Measurements from ENCODE around the gene ACOT13.
"Not testable (repeated sequence)": the region's sequence is repeated elsewhere in the genome, so short reads cannot be mapped to it uniquely, and the experiment has no call there.

The ACOT13 gene

DNA sequence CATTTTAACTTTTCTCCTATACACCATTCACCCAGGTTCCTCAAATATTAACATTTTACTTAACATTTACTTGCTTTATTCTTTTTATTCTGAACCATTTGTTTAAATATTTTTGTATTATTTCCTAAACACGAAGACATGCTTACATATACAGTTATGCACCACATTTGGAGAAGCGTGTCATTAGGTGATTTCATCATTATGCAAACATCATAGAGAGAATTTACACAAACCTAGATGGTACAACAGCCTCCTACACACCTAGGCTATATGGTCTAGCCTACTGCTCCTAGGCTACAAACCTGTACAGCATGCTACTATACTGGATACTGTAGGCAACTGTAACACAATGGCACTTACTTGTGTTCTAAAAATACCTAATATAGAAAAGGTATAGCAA is 6.8 kb upstream of the ACOT13 start:
- H3K4me1 ChIP-seq (ENCODE audit: control insufficient read depth in 1 of 2, insufficient read depth in 2 of 2, low read length in 2 of 2) = no peaks in the 10 kb centered on the region
- DNase-seq = no peak
- no CpG with 5 or more reads among the region's 2 CpGs for WGBS (ENCODE audit: extremely low coverage, insufficient coverage, insufficient read length)
- H3K14ac ChIP-seq (ENCODE audit: low read length) = no peak overlapping the region
- no peaks in the 10 kb centered on the region for H3K79me2 ChIP-seq (ENCODE audit: control insufficient read depth, insufficient read depth, low read length, poor library complexity)
- H3K27me3 ChIP-seq (ENCODE audit: insufficient read depth, low read length) = no peaks in the 10 kb centered on the region
- H3K9me3 ChIP-seq (ENCODE audit: insufficient read depth, low read depth, low read length) = no peaks in the 10 kb centered on the region
- no peak overlapping the region for H2BK5ac ChIP-seq (ENCODE audit: low read depth, low read length, poor library complexity)
- no peak overlapping the region for H2AK5ac ChIP-seq (ENCODE audit: low read length)
- no peaks in the 10 kb centered on the region for H3K79me1 ChIP-seq (ENCODE audit: low read length)
- H4K91ac ChIP-seq (ENCODE audit: low read depth, low read length) = no peak overlapping the region
- H3K27ac ChIP-seq (ENCODE audit: low read depth, low read length) = no peak overlapping the region
- H4K8ac ChIP-seq (ENCODE audit: low read depth, low read length) = no peak overlapping the region
- no peak overlapping the region for H3K18ac ChIP-seq (ENCODE audit: low read length)
- H3K4me3 ChIP-seq (ENCODE audit: low read depth, low read length) = no peak overlapping the region
- H4K12ac ChIP-seq (ENCODE audit: low read depth, low read length) = no peak overlapping the region
- H3K9ac ChIP-seq (ENCODE audit: low read length) = no peak overlapping the region
- no peak overlapping the region for H2BK120ac ChIP-seq (ENCODE audit: insufficient read depth, low read length, poor library complexity)
- no peak overlapping the region for H2AFZ ChIP-seq (ENCODE audit: insufficient read depth, low read length, poor library complexity)
- H3K23ac ChIP-seq (ENCODE audit: low read length) = no peak overlapping the region
- no peak overlapping the region for H3K4ac ChIP-seq (ENCODE audit: low read depth, low read length)
- H3K36me3 ChIP-seq (ENCODE audit: control insufficient read depth in 1 of 2, insufficient read depth in 2 of 2, low read length in 2 of 2) = peaks cover 7 to 10% of the 10 kb centered on the region in 2 experiments
- no peak overlapping the region for H2BK12ac ChIP-seq (ENCODE audit: low read length)
- H3K4me2 ChIP-seq (ENCODE audit: low read length) = no peak overlapping the region

GRCh38 chr6:24661759-24662158 is 5.1 kb upstream of the ACOT13 start:
- not testable (repeated sequence) for H3K9me3 ChIP-seq (ENCODE audit: insufficient read depth, low read depth, low read length); H3K4me3 ChIP-seq (ENCODE audit: low read depth, low read length); H3K36me3 ChIP-seq (ENCODE audit: control insufficient read depth in 1 of 2, insufficient read depth in 2 of 2, low read length in 2 of 2); H3K14ac ChIP-seq (ENCODE audit: low read length); H4K8ac ChIP-seq (ENCODE audit: low read depth, low read length); H3K18ac ChIP-seq (ENCODE audit: low read length); H3K9ac ChIP-seq (ENCODE audit: low read length); H3K27me3 ChIP-seq (ENCODE audit: insufficient read depth, low read length); H2AFZ ChIP-seq (ENCODE audit: insufficient read depth, low read length, poor library complexity); H4K91ac ChIP-seq (ENCODE audit: low read depth, low read length); H3K4me2 ChIP-seq (ENCODE audit: low read length); DNase-seq; H2BK12ac ChIP-seq (ENCODE audit: low read length); H2BK120ac ChIP-seq (ENCODE audit: insufficient read depth, low read length, poor library complexity); H3K27ac ChIP-seq (ENCODE audit: low read depth, low read length); H3K4ac ChIP-seq (ENCODE audit: low read depth, low read length); H3K23ac ChIP-seq (ENCODE audit: low read length); H4K12ac ChIP-seq (ENCODE audit: low read depth, low read length); H3K79me2 ChIP-seq (ENCODE audit: control insufficient read depth, insufficient read depth, low read length, poor library complexity); H3K4me1 ChIP-seq (ENCODE audit: control insufficient read depth in 1 of 2, insufficient read depth in 2 of 2, low read length in 2 of 2); H3K79me1 ChIP-seq (ENCODE audit: low read length); H2AK5ac ChIP-seq (ENCODE audit: low read length); H2BK5ac ChIP-seq (ENCODE audit: low read depth, low read length, poor library complexity)
- no CpG with 5 or more reads among the region's 5 CpGs for WGBS (ENCODE audit: extremely low coverage, insufficient coverage, insufficient read length)

GRCh38 chr6:24662236-24662635 is 4.6 kb upstream of the ACOT13 start:
- H4K8ac ChIP-seq (ENCODE audit: low read depth, low read length) = no peak overlapping the region
- WGBS (ENCODE audit: extremely low coverage, insufficient coverage, insufficient read length) = no CpG with 5 or more reads among the region's 10 CpGs
- H3K4me1 ChIP-seq (ENCODE audit: control insufficient read depth in 1 of 2, insufficient read depth in 2 of 2, low read length in 2 of 2) = no peaks in the 10 kb centered on the region
- DNase-seq = no peak
- peaks cover 6 to 7% of the 10 kb centered on the region in 2 experiments for H3K36me3 ChIP-seq (ENCODE audit: control insufficient read depth in 1 of 2, insufficient read depth in 2 of 2, low read length in 2 of 2)
- no peak overlapping the region for H4K91ac ChIP-seq (ENCODE audit: low read depth, low read length)
- no peak overlapping the region for H3K4ac ChIP-seq (ENCODE audit: low read depth, low read length)
- H3K23ac ChIP-seq (ENCODE audit: low read length) = no peak overlapping the region
- no peak overlapping the region for H4K12ac ChIP-seq (ENCODE audit: low read depth, low read length)
- H3K27me3 ChIP-seq (ENCODE audit: insufficient read depth, low read length) = no peaks in the 10 kb centered on the region
- H3K9ac ChIP-seq (ENCODE audit: low read length) = no peak overlapping the region
- peaks cover 7% of the 10 kb centered on the region for H3K79me2 ChIP-seq (ENCODE audit: control insufficient read depth, insufficient read depth, low read length, poor library complexity)
- H2BK12ac ChIP-seq (ENCODE audit: low read length) = no peak overlapping the region
- H3K79me1 ChIP-seq (ENCODE audit: low read length) = peaks cover 9% of the 10 kb centered on the region
- H2AK5ac ChIP-seq (ENCODE audit: low read length) = no peak overlapping the region
- H3K18ac ChIP-seq (ENCODE audit: low read length) = no peak overlapping the region
- no peak overlapping the region for H2AFZ ChIP-seq (ENCODE audit: insufficient read depth, low read length, poor library complexity)
- no peaks in the 10 kb centered on the region for H3K9me3 ChIP-seq (ENCODE audit: insufficient read depth, low read depth, low read length)
- H3K4me3 ChIP-seq (ENCODE audit: low read depth, low read length) = no peak overlapping the region
- no peak overlapping the region for H2BK120ac ChIP-seq (ENCODE audit: insufficient read depth, low read length, poor library complexity)
- no peak overlapping the region for H3K27ac ChIP-seq (ENCODE audit: low read depth, low read length)
- H3K14ac ChIP-seq (ENCODE audit: low read length) = no peak overlapping the region
- no peak overlapping the region for H3K4me2 ChIP-seq (ENCODE audit: low read length)
- H2BK5ac ChIP-seq (ENCODE audit: low read depth, low read length, poor library complexity) = no peak overlapping the region

DNA sequence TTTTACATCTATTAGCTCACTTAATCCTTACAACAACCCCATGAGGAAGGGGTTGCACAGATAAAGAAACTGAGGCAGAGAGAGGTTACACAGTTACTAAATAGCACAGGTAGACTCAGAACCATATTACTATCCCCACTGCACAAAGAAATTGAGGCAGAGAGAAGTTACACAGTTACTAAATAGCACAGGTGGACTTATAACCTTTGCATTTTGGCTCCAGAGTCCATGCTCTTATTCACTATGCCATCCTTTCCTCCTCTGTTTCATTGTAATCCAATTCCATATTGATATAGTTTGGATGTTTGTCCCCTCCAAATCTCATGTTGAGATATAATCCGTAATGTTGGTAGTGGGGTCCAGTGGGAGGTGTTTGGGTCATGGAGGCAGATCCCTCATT is 3.7 kb upstream of the ACOT13 start:
- peaks cover 7% of the 10 kb centered on the region for H3K79me2 ChIP-seq (ENCODE audit: control insufficient read depth, insufficient read depth, low read length, poor library complexity)

More for the DNA sequence above, 3.7 kb upstream of the ACOT13 start:
- no peak overlapping the region for H3K4ac ChIP-seq (ENCODE audit: low read depth, low read length)
- no peak overlapping the region for H3K4me2 ChIP-seq (ENCODE audit: low read length)
- H2AK5ac ChIP-seq (ENCODE audit: low read length) = no peak overlapping the region
- no peaks in the 10 kb centered on the region for H3K9me3 ChIP-seq (ENCODE audit: insufficient read depth, low read depth, low read length)
- no peak for DNase-seq
- no peak overlapping the region for H2AFZ ChIP-seq (ENCODE audit: insufficient read depth, low read length, poor library complexity)
- no peak overlapping the region for H2BK12ac ChIP-seq (ENCODE audit: low read length)
- H3K23ac ChIP-seq (ENCODE audit: low read length) = no peak overlapping the region
- no peak overlapping the region for H3K18ac ChIP-seq (ENCODE audit: low read length)
- no peak overlapping the region for H3K4me3 ChIP-seq (ENCODE audit: low read depth, low read length)
- no peak overlapping the region for H2BK5ac ChIP-seq (ENCODE audit: low read depth, low read length, poor library complexity)
- no peak overlapping the region for H4K91ac ChIP-seq (ENCODE audit: low read depth, low read length)
- H4K12ac ChIP-seq (ENCODE audit: low read depth, low read length) = no peak overlapping the region
- no peak overlapping the region for H3K9ac ChIP-seq (ENCODE audit: low read length)
- H3K36me3 ChIP-seq (ENCODE audit: control insufficient read depth in 1 of 2, insufficient read depth in 2 of 2, low read length in 2 of 2) = peaks cover 6 to 7% of the 10 kb centered on the region in 2 experiments
- peaks cover 0 to 3% of the 10 kb centered on the region in 2 experiments for H3K4me1 ChIP-seq (ENCODE audit: control insufficient read depth in 1 of 2, insufficient read depth in 2 of 2, low read length in 2 of 2)
- peaks cover 10% of the 10 kb centered on the region for H3K79me1 ChIP-seq (ENCODE audit: low read length)
- H3K27me3 ChIP-seq (ENCODE audit: insufficient read depth, low read length) = no peaks in the 10 kb centered on the region
- H2BK120ac ChIP-seq (ENCODE audit: insufficient read depth, low read length, poor library complexity) = no peak overlapping the region
- H3K27ac ChIP-seq (ENCODE audit: low read depth, low read length) = no peak overlapping the region
- no peak overlapping the region for H4K8ac ChIP-seq (ENCODE audit: low read depth, low read length)
- WGBS (ENCODE audit: extremely low coverage, insufficient coverage, insufficient read length) = no CpG with 5 or more reads among the region's 1 CpG
- no peak overlapping the region for H3K14ac ChIP-seq (ENCODE audit: low read length)

Data from trophoblast cell (in vitro differentiated cells and primary cell).